GM20000 (cell line): Measurements from ENCODE around the gene HORMAD2.

ENCODE experiments used
- DNase-seq: peaks from one replicate; pipeline ENCODE4 v3.0.0; 2012; ENCODE audit warnings: low spot score
- TF ChIP-seq, protein P1 (sequence below): IDR thresholded peaks from 2 replicates; pipeline ENCODE4 v1.5.1; 2012; ENCODE audit warnings: mild to moderate bottlenecking, control low read depth; ENCODE audit errors: extremely low read depth, missing control alignments

The HORMAD2 gene

DNA sequence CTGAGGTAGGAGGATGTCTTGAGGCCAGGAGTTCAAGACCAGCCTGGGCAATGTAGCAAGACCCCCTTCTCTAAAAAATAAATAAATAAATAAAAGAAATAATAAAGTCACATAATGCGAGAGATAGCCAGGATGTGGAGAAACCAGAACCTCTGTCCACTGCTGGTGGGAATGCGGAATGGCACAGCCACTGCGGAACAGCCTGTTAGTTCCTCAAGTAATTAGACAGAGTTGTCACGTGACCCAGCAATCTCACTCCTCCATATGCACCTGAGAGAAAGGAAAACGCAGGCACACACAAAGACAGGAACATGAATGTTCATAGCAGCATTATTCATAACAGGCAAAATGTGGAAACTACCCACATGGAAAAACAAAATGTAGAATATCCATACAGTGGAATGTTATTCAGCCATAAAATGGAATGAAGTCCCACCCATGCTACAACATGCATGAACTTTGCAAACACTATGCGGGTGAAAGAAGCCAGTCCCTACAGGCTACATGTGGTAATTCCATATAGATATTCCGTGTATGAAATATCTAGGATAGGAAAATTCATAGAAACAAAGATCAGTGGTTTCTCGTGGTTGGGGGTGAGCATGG, 138.9 kb downstream of the HORMAD2 start:
- DNase-seq, result no peak
- TF ChIP-seq, protein P1, sequence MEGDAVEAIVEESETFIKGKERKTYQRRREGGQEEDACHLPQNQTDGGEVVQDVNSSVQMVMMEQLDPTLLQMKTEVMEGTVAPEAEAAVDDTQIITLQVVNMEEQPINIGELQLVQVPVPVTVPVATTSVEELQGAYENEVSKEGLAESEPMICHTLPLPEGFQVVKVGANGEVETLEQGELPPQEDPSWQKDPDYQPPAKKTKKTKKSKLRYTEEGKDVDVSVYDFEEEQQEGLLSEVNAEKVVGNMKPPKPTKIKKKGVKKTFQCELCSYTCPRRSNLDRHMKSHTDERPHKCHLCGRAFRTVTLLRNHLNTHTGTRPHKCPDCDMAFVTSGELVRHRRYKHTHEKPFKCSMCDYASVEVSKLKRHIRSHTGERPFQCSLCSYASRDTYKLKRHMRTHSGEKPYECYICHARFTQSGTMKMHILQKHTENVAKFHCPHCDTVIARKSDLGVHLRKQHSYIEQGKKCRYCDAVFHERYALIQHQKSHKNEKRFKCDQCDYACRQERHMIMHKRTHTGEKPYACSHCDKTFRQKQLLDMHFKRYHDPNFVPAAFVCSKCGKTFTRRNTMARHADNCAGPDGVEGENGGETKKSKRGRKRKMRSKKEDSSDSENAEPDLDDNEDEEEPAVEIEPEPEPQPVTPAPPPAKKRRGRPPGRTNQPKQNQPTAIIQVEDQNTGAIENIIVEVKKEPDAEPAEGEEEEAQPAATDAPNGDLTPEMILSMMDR, result no peak

DNA sequence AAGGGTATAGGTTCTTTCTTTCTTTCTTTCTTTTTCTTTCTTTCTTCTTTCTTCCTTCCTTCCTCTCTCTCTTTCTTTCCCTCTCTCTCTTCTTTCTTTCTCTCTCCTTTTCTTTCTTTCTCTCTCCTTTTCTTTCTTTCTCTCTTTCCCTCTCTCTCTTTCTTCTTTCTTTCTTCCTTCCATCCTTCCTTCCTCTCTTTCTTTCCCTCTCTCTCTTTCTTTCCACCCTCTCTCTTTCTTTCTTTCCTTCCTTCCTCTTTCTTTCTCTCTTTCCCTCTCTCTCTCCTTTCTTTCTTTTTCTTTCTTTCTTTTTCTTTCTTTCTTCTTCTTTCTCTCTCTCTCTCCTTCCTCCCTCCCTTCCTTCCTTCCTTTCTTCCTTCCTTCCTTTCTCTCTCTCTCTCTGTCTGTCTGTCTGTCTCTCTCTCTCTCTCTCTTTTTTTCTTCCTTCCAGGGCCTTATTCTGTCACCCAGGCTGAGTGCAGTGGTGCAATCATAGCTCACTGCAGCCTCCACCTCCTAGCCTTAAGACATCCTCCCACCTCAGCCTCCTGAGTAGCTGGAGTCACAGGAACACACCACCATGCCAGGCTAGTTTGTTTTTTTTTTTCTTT, 139.5 kb downstream of the HORMAD2 start:
- TF ChIP-seq, protein P1, result no peak
- no peak for DNase-seq

DNA sequence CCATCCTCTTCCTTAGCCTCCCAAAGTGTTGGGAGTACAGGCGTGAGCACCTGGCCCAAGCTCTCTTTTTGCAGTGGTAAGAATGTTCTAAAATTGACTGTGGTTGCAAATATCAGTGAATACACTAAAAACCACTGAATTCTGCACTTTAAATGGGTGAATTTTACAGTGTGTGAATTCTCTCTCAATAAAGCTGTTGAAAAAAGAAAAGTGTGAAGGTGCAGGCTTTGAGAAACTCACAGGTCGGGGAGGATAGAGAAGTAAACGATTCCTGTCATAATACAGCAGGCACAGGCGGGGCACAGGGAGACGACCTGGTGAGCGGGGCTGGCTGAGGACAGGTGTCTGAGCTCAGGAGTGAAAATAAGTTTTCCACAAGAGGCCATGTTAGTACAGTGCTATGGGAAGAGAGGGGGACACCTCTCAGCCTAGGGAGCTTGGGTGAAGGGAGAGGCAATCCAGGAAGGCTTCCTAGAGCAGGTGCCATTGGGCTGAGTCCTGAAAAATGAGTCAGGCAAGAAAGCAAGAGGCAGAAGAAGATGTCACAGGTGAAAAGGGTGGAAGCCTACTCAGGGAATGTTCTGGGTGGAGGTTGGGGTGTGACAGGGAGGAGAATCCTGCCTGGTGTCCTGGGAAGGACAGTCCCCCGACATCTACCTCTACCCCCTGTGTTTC, 140.2 kb downstream of the HORMAD2 start:
- TF ChIP-seq, protein P1, result no peak
- no peak for DNase-seq

DNA sequence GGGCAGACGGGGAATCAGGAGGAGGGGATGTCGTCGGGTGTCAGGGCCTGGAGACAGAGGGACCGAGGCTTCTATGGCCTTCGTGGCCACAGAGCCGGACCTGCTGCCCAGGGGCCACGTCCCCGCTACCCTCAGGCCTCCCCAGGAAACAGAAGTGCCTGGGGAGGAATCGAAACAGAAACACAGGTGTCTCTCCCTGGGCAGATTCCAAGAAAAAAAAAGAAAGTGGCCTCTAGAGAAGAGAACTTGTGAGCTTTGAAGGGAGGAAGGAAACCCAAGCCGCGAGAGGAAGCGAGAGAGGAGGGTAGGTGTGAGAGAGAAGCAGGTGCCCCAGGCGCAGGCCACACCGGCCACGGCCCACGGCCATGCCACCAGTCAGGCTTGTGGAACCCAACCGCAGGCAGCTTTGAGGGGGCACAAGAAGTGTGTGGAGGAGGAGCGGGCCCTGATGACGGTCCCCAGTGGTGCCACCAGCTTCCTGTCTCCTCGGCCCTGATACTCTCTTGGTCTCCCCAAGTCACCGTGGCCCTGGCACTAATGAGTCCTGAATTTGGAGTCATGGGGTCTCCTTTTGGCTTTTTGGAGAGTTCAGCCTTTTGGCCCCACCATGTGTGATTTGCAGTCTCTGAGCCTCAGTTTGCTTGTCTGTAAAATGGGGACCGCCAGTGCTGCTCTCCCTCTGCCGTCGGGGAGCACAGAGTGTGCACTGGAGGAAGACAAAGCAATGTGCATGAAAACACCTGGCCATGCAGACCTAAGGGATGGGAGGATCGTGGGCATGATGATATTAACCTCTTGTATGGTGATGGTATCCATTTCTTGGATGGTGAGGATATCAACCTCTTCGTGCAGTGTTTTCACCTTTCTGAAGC, 141.1 kb downstream of the HORMAD2 start:
- peak; percentile 45 for DNase-seq

DNA sequence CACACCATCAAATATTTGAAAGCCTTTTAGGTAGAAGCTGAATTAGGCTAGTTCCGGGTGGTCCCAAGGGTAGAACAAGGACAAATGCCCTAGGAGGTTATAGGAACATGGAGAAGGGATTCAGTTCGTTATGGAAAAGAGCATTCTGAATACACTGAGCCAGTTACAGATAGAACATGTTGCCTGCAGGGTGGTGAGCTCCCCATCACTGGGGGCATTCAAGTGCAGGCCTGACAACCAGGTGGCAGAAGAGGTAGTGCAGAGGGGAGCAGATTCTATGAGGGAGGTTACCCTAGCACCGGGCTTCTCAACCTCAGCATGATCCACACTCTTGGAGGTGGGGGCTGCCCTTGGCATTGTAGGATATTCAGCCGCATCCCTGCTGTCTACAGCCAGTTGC, 142.1 kb downstream of the HORMAD2 start:
- DNase-seq, result no peak
- TF ChIP-seq, protein P1, result no peak

More for the DNA sequence above, 141.1 kb downstream of the HORMAD2 start:
- TF ChIP-seq, protein P1, result no peak

DNA sequence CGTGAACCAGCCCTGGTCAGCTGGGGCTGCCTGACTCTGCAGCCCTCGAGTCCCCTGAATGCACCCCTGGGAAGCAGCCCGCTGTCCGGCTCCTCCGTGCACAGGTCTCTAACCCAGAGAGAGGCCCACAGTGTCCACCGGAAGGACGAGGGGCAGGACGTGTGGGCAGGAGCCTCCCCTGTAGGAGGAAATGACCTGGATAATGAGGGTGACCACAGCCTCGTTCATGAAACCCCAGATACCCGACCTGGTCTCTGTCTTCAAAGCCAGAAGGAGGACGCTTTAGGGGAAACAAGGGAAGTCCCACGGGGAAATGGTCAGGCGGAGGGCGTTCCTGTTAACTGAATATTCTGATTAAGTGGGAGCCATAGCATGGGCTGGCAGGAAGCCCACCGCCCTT, 143.0 kb downstream of the HORMAD2 start:
- TF ChIP-seq, protein P1, result no peak
- DNase-seq, result no peak
